Left lobe of liver (tissue), 2 donors: ENCODE results near the gene SRF. TPM values are rescaled to one million over a fixed set of nuclear protein-coding genes. Genes with fewer than 3 reads are reported as not detected.

Experiments
- ATAC-seq: fragments of 200-7000 bp; cut with Tn5 transposase; one replicate; pipeline ENCODE4 v1.9.1; 2020; ENCODE audit warnings: mild to moderate bottlenecking, moderate library complexity
- DNase-seq: peaks from one replicate; pipeline ENCODE4 v3.0.0-alpha.2; 2020; ENCODE audit warnings: low spot score
- total RNA-seq: library from RNA; stranded (reverse); gene quantifications from one replicate; pipeline ENCODE4 v1.2.1, GENCODE V29; 2021
- donor health status: DM: no; HTN: no; CAD: no; lungs with moderate emphysema.
- donor health status: DM: no; HTN: yes; CAD: no.

The SRF gene
- total RNA-seq, 1 donor from 2014 or later: 6.7 TPM

DNA sequence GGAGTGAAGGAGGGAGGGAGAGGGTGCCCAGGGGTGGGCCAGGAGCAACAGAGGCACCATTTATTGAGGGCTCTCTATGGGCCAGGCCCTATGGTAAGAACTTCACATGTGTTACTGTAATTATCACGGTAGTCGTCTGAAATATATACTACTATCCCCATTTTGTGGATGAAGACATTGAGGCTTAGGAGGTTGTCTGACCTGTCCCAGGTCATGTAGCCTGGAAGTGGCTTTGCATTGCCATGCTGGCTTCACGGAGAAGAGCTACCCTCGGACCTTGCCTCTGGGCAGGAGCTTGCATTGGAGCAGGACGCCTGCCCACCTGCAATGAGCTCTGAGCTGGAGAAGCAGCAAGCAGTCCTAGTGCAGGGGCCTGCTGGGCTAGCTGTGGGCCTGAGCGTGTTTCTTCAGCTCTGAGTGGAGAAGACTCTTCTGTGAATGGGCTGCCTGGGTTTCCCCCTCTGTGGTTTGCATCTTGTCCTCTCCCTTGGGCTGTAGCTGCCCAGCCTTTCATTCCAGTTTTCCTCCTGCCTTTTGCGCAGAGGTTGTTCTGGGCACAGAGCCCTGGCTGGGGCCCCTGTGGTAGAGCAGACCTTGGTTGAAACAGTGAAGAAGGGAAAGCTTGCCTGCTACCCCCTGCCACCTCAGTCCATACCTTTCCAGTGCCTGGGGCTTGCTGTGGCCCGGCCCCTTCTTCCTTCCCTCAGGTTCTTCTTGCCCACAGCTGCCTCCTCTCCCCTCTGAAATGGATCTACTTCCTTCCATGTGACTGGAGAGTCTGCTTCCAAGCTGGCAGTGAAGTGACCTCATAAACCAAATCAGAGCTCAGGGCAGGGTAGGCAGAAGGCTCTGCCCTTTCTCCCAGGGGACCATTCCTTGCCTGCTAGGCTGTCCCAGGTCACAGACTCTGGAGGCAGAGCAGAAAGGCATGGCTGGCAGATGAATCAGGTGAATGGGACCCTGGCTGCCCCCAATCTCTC lies 24.1 kb upstream of the SRF start:
- DNase-seq (no peak), ATAC-seq (no peak)

DNA sequence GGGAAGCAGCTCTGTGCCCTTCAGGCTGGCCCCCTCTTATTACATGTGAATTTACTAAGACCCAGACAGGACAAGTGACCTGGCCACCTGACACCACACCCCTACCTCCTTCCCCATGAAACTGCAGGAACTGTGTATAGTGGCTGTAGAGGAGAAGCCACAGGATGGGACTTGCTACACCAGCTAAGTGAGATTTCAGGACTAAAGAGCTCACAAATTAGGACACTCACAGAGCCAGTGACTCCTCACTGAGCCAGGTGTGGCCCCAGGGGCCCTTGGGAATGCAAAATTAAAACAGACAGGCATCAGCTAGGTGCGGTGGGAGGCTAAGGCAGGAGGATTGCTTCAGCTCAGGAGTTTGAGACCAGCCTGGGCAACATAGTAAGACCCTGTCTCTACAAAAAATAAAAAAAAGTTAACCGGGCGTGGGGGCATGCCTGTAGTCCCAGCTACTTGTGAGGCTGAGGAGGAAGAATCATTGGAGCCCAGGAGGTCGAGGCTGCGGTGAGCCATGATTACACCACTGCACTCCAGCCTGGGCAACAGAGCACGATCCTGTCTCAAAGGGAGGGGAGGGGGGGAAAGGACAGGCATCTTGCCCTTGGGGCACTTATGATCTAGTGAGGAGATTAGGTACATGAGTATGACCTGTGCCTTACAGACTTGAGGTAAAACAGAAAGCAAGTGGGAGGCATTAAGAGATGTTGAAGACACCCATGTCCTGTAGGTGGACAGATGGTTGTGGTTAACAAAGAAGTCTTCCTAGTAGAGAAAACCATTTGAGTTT lies 23.2 kb upstream of the SRF start:
- ATAC-seq (no peak), DNase-seq (no peak)

DNA sequence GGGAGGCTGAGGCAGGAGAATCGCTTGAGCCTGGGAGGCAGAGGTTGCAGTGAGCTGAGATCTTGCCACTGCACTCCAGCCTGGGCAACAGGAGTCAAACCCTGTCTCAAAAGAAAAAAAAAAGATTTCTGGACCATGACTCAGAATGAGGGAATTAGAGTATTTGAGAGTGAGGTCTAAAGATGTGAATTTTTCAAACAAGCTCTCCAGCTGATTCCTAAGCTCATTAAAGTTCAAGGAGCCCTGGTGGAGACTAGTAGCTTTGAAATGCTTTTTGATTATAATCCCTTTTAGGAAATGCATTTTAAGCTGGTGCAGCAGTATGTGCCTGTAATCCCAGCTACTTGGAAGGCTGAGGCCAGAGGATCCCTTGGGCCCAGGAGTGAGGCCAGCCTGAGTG lies 21.8 kb upstream of the SRF start:
- no peak for ATAC-seq
- DNase-seq: no peak

DNA sequence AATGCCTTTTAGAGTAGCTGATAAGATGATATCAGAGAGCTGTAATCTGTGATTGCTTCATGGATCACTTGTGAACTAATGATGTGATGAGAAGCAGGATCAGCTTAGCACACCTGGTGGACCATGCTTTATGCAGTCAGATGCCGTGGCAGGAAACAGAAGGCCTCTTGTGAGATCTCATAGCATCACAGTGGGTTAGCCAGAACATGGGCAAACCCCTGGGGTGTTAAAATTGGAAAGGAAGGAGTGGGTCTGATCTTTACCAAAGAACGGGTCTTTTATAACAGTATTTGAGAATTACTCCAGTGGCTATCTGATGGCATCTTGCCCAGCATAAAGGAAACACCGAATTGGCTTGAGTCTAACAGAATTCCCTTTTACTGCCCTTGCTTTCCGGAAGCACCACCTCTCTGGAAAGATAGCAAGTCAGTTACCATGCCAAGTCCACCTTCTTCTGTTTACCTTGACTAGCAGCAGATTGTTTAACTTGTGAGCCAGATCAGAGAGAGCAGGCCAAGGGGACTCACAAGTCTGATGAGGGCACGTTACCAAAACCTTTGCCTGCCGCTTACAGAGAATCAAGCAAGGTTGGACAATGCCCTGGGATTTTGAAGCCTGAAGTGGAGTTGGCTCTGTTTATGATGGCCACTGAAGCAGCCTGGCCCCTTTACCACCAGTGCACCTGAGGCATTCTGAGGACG lies 20.9 kb upstream of the SRF start:
- DNase-seq: peak; percentile 85
- ATAC-seq: peak; percentile 90

DNA sequence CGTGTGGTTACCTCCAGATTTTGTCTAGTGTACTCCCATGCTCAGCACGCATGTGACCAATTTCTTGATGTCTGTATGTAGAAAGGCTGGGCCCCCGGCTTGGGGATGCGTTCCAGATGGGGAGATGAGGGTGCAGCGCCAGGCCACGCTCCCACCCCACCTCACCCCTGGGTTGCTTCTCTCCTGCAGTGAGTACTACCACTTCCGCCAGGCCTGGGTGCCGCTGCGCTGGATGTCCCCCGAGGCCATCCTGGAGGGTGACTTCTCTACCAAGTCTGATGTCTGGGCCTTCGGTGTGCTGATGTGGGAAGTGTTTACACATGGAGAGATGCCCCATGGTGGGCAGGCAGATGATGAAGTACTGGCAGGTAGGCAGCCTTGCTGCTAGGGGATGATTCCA lies 11.5 kb upstream of the SRF start:
- no peak for DNase-seq
- no peak for ATAC-seq

DNA sequence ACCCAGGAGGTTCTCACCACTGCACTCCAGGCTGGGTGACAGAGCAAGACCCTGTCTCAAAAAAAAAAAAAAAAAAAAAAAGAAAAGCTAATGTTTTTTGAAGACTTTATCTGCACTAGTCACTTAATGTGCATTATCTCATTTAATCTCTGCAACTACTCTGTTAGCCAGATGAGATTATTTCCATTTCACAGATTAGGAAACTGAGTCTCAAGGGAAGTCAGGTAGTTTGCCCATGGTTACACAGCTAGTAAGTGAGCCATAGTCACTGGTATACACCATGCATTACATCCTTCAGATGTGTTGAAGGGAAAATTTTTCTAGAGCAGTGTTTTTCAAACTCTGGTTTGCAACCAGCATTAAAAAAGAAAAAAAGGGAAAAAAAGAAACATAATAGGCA lies 7.2 kb upstream of the SRF start:
- no peak for ATAC-seq

DNA sequence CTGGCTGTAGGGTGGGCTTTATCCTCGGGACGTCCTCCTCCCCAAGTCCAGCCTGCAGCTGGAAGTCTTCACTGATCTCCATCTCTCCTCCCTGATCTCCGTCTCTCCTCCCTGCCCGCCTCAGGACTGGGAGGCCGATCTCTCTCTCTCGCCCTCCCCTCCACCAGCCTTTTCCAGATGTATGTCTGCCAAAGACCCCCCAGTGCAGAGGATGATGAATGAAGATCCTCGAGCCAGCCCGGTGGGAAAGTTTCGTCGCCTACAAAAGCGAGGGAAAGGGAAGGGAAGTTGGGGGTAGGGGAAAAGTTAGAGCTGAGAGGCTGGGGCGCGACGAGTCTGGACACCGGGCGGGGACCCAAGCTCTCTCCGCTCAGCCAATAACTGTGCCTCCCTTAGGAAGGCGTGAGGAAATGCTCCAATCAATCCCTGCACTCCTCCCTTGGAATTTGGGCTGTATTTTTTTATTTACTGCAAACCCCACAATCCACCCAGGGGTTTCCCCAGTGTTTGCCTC lies 595 bp upstream of the SRF start:
- ATAC-seq: peak; percentile 59
- DNase-seq: peak; percentile 85

More for the DNA sequence above, 7.2 kb upstream of the SRF start:
- DNase-seq: no peak

DNA sequence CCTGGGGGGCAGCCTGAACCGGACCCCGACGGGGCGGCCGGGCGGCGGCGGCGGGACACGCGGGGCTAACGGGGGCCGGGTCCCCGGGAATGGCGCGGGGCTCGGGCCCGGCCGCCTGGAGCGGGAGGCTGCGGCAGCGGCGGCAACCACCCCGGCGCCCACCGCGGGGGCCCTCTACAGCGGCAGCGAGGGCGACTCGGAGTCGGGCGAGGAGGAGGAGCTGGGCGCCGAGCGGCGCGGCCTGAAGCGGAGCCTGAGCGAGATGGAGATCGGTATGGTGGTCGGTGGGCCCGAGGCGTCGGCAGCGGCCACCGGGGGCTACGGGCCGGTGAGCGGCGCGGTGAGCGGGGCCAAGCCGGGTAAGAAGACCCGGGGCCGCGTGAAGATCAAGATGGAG lies 636 bp downstream of the SRF start:
- peak; percentile 64 for DNase-seq
- peak; percentile 0 for ATAC-seq

DNA sequence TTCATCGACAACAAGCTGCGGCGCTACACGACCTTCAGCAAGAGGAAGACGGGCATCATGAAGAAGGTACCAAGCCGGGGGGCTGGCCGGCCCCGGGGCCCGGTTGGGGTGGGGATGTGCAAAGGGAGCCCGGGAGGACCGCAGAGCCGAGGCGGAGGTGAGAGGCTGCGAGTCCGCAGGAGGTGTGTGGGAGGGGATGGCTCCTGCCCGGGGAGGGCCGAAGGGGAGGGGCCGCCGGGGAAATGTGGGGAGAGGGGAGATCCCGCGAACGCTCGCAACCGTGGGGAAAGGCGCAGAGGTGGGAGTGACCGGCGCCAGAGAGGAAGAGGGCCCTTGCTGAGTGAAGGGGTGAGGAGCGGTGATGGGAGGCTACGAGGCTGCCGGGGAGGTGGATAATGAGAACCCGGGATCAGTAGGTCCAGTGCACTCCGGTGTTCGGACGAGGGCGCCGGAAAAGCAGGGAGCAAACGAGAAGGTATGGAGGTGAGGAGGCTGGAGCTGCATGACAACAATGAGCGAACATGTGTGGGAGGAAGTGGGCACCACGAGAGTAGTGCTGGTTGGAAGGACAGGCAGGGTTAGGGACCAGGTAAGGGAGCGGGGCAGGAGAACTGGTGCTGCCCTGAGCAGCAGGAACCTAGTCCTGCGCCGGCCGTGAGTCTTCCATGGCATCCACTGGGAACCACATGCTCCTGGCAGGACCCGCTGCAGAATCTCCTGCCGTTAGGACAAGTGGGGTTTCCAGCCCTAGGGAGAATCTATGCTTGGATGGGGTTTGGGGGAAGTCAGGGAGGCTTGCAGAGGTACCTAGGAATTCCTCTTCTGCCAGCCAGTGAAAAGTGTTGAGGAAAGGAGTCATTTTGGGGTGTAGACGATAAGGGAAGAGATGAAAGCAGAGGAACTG lies 1.3 kb downstream of the SRF start:
- DNase-seq: peak; percentile 65
- peak; percentile 3 for ATAC-seq

DNA sequence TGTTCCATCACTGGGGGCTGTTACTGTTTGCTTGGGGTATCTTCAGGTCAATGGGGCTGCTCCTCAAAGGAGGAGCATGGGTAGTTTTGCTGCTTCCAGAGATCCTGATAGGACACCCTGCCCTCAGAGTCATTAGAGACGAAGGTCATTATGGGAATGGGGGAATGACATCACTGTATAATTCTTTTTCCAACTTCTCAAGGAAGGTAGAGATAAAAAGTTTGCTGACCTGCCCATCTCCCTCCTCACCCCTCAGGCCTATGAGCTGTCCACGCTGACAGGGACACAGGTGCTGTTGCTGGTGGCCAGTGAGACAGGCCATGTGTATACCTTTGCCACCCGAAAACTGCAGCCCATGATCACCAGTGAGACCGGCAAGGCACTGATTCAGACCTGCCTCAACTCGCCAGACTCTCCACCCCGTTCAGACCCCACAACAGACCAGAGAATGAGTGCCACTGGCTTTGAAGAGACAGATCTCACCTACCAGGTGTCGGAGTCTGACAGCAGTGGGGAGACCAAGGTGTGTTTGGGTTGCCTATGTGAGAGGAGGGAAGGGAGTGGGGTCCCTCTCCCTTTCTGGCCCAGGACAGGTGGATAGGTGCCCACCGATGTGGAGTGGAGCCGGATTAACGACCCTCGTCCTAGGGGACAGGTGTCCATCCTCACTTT lies 2.7 kb downstream of the SRF start:
- no peak for ATAC-seq
- DNase-seq: no peak

DNA sequence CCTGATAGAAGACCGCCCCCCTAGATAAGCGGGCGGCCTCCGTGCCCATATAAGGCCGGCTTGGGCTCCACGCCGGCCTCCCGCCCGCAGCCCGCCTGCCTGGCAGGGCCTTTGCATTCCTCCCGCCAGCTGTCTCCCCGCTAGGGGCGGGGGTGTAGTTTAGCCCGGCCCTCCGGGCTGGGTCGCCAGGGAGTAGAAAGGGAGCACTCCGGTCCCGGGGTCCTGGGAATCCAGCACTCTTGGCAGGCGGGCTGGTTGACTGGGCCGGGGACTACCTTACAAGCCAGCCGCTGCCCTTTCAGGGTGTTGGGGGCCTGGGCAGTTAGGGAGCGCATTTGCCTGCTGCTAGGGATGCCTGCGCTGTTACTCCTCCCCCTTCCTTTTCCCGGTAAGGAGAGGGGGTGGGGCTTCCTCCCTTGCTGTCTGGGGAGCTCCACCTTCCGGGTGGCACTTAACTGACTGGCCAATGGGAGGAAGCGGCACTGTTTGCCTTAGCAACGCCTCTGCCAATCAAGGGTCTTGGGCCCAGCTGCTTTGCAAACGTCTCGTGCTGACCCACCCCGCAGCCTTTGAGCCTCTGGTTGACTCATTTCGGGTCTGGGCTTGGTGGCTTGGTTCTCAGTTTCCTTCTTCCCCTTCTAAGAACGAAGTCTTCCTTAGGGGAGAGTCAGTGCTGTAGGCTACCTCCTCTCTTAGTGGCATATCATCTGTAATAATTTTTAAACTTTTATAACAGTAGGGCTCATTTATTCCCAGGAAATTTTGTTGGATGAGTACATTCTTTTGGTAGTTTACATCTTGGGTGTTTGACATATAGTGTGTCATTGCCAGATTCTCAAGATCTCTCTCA lies 3.4 kb downstream of the SRF start:
- DNase-seq (peak; percentile 93), ATAC-seq (peak; percentile 66)

DNA sequence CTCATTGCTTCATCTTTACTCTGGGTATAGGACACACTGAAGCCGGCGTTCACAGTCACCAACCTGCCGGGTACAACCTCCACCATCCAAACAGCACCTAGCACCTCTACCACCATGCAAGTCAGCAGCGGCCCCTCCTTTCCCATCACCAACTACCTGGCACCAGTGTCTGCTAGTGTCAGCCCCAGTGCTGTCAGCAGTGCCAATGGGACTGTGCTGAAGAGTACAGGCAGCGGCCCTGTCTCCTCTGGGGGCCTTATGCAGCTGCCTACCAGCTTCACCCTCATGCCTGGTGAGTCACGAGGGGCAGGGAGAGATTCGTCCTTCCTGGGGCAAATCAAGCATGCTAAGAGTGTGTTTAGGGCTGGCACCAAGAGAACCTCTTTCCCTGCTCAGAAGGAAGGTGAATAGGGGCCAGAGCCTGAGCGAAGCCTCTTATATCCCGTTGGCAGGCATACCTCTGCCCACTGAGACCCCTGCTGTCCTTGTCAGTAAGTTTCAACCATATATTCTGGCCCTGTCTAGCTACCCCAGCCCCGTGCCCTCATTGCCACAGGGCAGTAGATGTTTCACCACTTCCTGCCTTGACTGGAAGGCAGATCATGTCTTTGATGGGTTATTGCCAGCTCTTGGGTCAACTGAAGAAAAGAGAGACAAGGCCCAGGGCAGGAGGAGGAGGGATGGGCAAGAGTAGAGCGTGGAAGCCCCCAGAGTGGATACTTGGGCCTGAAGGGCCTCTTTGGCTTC lies 4.8 kb downstream of the SRF start:
- no peak for ATAC-seq
- no peak for DNase-seq

DNA sequence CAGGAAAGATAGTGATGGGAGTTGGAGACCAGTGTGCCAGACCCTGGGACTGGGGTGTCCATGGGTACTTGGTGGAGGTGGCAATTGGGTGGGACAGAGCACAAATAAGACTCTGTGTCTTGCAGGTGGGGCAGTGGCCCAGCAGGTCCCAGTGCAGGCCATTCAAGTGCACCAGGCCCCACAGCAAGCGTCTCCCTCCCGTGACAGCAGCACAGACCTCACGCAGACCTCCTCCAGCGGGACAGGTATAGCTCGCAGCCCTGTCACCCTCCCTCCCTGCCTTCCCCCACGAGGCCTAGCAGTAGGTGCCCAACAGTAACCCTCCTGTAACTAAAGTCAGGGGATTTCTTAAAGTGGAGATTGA lies 5.3 kb downstream of the SRF start:
- no peak for DNase-seq
- no peak for ATAC-seq

DNA sequence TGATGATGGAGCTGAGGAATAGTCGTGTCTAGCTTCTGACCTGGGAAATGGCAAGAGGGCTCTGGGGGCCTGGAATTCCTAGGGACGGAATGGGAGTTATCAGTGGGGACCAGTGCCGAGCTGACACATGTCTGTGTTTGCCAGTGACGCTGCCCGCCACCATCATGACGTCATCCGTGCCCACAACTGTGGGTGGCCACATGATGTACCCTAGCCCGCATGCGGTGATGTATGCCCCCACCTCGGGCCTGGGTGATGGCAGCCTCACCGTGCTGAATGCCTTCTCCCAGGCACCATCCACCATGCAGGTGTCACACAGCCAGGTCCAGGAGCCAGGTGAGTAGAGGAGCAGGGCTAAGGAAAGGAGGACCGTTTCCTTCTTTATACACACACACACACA lies 7.1 kb downstream of the SRF start:
- no peak for DNase-seq

DNA sequence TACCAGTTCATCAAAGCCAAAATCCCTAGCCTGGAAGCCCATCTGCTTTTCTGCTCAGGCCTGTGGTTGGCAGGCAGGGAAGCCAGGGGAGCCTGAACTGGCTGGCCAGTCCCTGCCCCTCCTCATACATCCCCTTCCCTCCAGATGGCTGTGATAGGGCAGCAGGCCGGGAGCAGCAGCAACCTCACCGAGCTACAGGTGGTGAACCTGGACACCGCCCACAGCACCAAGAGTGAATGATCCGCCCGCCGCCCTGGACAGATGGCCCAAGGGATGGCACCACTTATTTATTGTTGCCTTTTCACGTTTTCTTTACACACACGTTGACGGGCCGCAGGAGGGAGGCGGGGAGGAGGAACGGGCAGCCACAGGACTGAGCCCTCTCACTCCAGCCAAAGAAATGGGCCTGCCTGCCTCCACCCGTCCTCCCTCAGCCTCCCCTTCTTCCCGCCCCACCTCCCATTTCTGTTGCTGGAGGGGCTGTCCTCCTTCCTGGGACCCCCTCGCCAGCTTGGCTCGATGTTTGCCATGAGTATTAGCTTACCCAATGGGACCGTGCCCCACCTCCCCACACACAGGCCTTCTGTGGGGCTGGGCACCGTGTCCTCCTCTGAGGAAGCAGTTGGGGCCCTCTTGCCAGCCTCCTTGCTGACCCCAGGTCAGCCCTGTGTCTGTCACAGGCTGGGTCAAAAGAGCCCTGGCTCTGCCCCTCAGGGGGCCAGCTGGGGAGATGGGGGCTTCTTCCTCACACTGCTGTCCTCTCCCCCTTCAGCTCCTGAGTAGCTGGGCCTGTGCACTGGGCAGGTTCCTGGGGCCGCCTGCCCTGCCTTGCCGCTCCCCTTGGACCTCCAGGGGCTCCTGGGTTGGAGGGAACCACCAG lies 8.1 kb downstream of the SRF start:
- no peak for DNase-seq
- ATAC-seq: no peak

More for the DNA sequence above, 7.1 kb downstream of the SRF start:
- no peak for ATAC-seq

DNA sequence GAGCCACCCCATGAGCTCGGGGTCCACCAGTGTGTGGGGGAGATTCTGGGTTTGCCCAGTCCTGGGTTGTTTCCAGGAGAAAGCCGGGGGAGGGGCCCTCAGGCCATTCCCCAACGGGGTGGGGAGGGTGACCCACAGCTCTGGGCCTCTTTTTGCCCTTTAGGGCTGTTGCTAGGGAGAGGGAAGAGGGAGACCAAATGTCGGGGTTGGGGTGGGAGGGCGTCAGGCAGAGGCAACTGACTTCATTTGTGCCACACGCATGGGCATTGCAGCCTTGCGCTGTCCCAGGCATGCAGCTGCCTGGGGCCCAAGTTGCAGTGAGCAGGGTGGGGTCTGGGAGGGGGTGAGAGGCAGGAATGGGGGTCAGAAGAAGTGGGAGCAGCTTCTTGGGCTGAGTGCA lies 9.0 kb downstream of the SRF start:
- ATAC-seq (no peak), DNase-seq (no peak)

DNA sequence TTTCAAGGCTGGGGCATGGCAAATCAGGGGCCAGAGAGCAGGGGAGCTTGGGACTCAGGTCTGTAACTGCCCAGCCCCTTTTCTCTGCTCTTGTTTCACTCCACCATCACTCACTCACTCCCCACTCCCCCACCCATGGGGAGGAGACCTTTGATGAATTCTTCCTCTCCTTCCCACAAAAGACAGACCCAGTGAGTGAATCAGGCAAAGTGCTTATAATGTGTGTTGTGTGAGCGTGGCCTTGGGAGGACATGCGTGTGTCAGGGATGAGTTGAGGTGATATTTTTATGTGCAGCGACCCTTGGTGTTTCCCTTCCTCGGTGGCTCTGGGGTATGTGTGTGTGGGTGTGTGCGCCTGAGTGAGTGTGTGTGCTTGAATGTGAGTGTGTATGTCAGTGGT lies 9.9 kb downstream of the SRF start:
- DNase-seq: no peak
- ATAC-seq: no peak
